Aorta (tissue), 5 donors: Measurements from ENCODE around the gene TBC1D4. TPM values are rescaled to one million over a fixed set of nuclear protein-coding genes. Genes with fewer than 3 reads are reported as not detected.

Experiments used
- ATAC-seq: fragments of 200-7000 bp; cut with Tn5 transposase; one replicate; pipeline ENCODE4 v1.9.1; 2022; ENCODE audit warnings: moderate library complexity; ENCODE audit not compliant: low FRiP score
- DNase-seq, 2 donors: peaks; one replicate each; pipeline ENCODE4 v3.0.0-alpha.2; 2020
- H3K27ac ChIP-seq, 2 donors: one replicate each; pipeline ENCODE4 v1.5.1; 2013; ENCODE audit warnings: low read length in 2 of 2, mild to moderate bottlenecking in 2 of 2, moderate library complexity in 2 of 2, control low read depth in 1 of 2, inconsistent platforms in 1 of 2, low read depth in 1 of 2
- H3K27me3 ChIP-seq, 2 donors: one replicate each; pipeline ENCODE4 v1.6.1; 2013; ENCODE audit warnings: control low read depth in 1 of 2, low read length in 1 of 2, mild to moderate bottlenecking in 1 of 2, moderate library complexity in 1 of 2; ENCODE audit not compliant: insufficient read depth in 2 of 2, control insufficient read depth in 1 of 2
- H3K36me3 ChIP-seq, 2 donors: one replicate each; pipeline ENCODE4 v1.6.1; 2013; ENCODE audit warnings: control low read depth in 1 of 2, low read length in 1 of 2, mild to moderate bottlenecking in 1 of 2; ENCODE audit not compliant: insufficient read depth in 2 of 2, control insufficient read depth in 1 of 2
- H3K4me1 ChIP-seq, 2 donors: one replicate each; pipeline ENCODE4 v1.6.1; 2013; ENCODE audit warnings: low read length in 2 of 2, control low read depth in 1 of 2, mild to moderate bottlenecking in 1 of 2, moderate library complexity in 1 of 2; ENCODE audit not compliant: insufficient read depth in 2 of 2, control insufficient read depth in 1 of 2
- H3K4me3 ChIP-seq, 2 donors: one replicate each; pipeline ENCODE4 v1.5.1; 2013; ENCODE audit warnings: low read length in 2 of 2, control low read depth in 1 of 2, mild to moderate bottlenecking in 1 of 2
- H3K9me3 ChIP-seq: one replicate; pipeline ENCODE4 v1.6.1; 2013; ENCODE audit warnings: mild to moderate bottlenecking, low read length; ENCODE audit not compliant: control insufficient read depth
- WGBS, 2 donors: extraction: QIAGEN DNeasy Blood & Tissue Kit; methylation state at CpG; one replicate each; pipeline ENCODE4 v1.1.7; 2013; 5-methylcytosine and 5-hydroxymethylcytosine counted together
- intact Hi-C, 2 donors: fragments of 100-400 bp; cut with DNase I; formaldehyde crosslinking; loops; one replicate each; pipeline versions ENCODE4 v1.14.2 to v1.15.0; 2022
- polyA plus RNA-seq, 2 donors: library from polyadenylated mRNA; stranded (reverse); fragments of 200-250 nt; gene quantifications; one replicate each; pipeline ENCODE4 v1.2.3, GENCODE V29; 2013
- total RNA-seq, 2 donors: library from RNA; stranded (reverse); fragmentation: NEBNext Ultra II Directional; extraction: Animal tissue kit (Norgen Biotek cat#: 25700); gene quantifications; one replicate each; pipeline ENCODE4 v1.2.1, GENCODE V29; 2021
- donor health status: healthy with polysubstance abuse.
- donor health status: Bipolar disorder and iron deficiency.
- donor health status: DM: no; HTN: no; CAD: no.
- donor health status: DM: no; HTN: no; CAD: no.
- donor health status: DM: yes; HTN: yes; CAD: no.

TBC1D4 gene
- total and polyA plus RNA-seq, 4 donors, result 1.4 to 16.3 (median 6.2) TPM

- Histone ChIP-seq H3K9me3 (no peaks in the 10 kb centered on the region), H3K4me1 (no peaks in the 10 kb centered on the region), H3K4me3 (no peak overlapping the region), H3K27me3 (no peaks in the 10 kb centered on the region), H3K27ac (no peak overlapping the region), H3K36me3 (peaks cover 2 to 3% of the 10 kb centered on the region in 2 donors)
- no peak for ATAC-seq
- no peak for DNase-seq
- 81% methylated on average over 5 of the region's 5 CpGs for WGBS, 2 donors
- intact Hi-C loops, result no loop called here
Measured at GRCh38 chr13:75329723-75330122, 152.2 kb downstream of the TBC1D4 start.

- DNase-seq (no peak), ATAC-seq (no peak)
- H3K27me3 ChIP-seq, result no peaks in the 10 kb centered on the region
- peaks cover 2 to 3% of the 10 kb centered on the region in 2 donors for H3K36me3 ChIP-seq
- WGBS, 2 donors, result 54 to 57% methylated on average over 5 of the region's 5 CpGs
- H3K9me3 ChIP-seq, result no peaks in the 10 kb centered on the region
- H3K4me3 ChIP-seq, result no peak overlapping the region
- intact Hi-C loops, result no loop called here
- no peaks in the 10 kb centered on the region for H3K4me1 ChIP-seq
- no peak overlapping the region for H3K27ac ChIP-seq
Measured at GRCh38 chr13:75329097-75329496, 152.9 kb downstream of the TBC1D4 start.

- H3K4me3 ChIP-seq, result no peak overlapping the region
- no peak for ATAC-seq
- H3K27ac ChIP-seq, result no peak overlapping the region
Measured at GRCh38 chr13:75327135-75327510, 154.8 kb downstream of the TBC1D4 start.

GRCh38 chr13:75326173-75327134, 155.5 kb downstream of the TBC1D4 start:
- ATAC-seq (peak; percentile 44), DNase-seq (no peak)
- no peak overlapping the region for H3K27ac ChIP-seq
- no peaks in the 10 kb centered on the region for H3K9me3 ChIP-seq
- WGBS, 2 donors, result 68 to 74% methylated on average over 21 of the region's 21 CpGs
- H3K4me1 ChIP-seq, result no peaks in the 10 kb centered on the region
- no peaks in the 10 kb centered on the region for H3K27me3 ChIP-seq
- intact Hi-C loops, result no loop called here
- H3K4me3 ChIP-seq, result no peak overlapping the region
- peaks cover 0 to 2% of the 10 kb centered on the region in 2 donors for H3K36me3 ChIP-seq

More at GRCh38 chr13:75327135-75327510, 154.8 kb downstream of the TBC1D4 start:
- H3K36me3 ChIP-seq, result peaks cover 0 to 2% of the 10 kb centered on the region in 2 donors
- no peaks in the 10 kb centered on the region for H3K9me3 ChIP-seq
- 68 to 79% methylated on average over 3 of the region's 3 CpGs for WGBS, 2 donors
- no peaks in the 10 kb centered on the region for H3K4me1 ChIP-seq
- no peaks in the 10 kb centered on the region for H3K27me3 ChIP-seq
- intact Hi-C loops, result no loop called here
- no peak for DNase-seq

GRCh38 chr13:75325711-75326110, 156.3 kb downstream of the TBC1D4 start:
- intact Hi-C loops, result no loop called here
- H3K4me1 ChIP-seq, result no peaks in the 10 kb centered on the region
- WGBS, 2 donors, result 63 to 82% methylated on average over 4 of the region's 4 CpGs
- ATAC-seq (no peak), DNase-seq (no peak)
- H3K4me3 ChIP-seq, result no peak overlapping the region
- peaks cover 0 to 2% of the 10 kb centered on the region in 2 donors for H3K36me3 ChIP-seq
- H3K9me3 ChIP-seq, result no peaks in the 10 kb centered on the region
- H3K27me3 ChIP-seq, result no peaks in the 10 kb centered on the region
- no peak overlapping the region for H3K27ac ChIP-seq

GRCh38 chr13:75324413-75324940, 157.5 kb downstream of the TBC1D4 start:
- Histone ChIP-seq H3K9me3 (no peaks in the 10 kb centered on the region), H3K27ac (no peak overlapping the region), H3K27me3 (no peaks in the 10 kb centered on the region), H3K36me3 (peaks cover 0 to 2% of the 10 kb centered on the region in 2 donors), H3K4me1 (no peaks in the 10 kb centered on the region), H3K4me3 (no peak overlapping the region)
- DNase-seq (no peak), ATAC-seq (no peak)
- 75 to 78% methylated on average over 1 of the region's 1 CpG for WGBS, 2 donors
- intact Hi-C loops, result no loop called here

GRCh38 chr13:75321084-75321483, 160.9 kb downstream of the TBC1D4 start:
- Histone ChIP-seq H3K4me3 (no peak overlapping the region), H3K36me3 (peaks cover 0 to 1% of the 10 kb centered on the region in 2 donors), H3K9me3 (no peaks in the 10 kb centered on the region), H3K4me1 (no peaks in the 10 kb centered on the region), H3K27ac (no peak overlapping the region), H3K27me3 (no peaks in the 10 kb centered on the region)
- DNase-seq, result no peak
- intact Hi-C loops, result no loop called here
- no peak for ATAC-seq
- WGBS, 2 donors, result 97 to 98% methylated on average over 3 of the region's 3 CpGs

- H3K4me3 ChIP-seq, result no peak overlapping the region
- H3K4me1 ChIP-seq, result no peaks in the 10 kb centered on the region
- no peak overlapping the region for H3K27ac ChIP-seq
- no peaks in the 10 kb centered on the region for H3K36me3 ChIP-seq
- ATAC-seq (no peak), DNase-seq (no peak)
- H3K9me3 ChIP-seq, result no peaks in the 10 kb centered on the region
- 84 to 89% methylated on average over 4 of the region's 4 CpGs for WGBS, 2 donors
- H3K27me3 ChIP-seq, result no peaks in the 10 kb centered on the region
- intact Hi-C loops, result no loop called here
Measured at GRCh38 chr13:75319254-75319653, 162.7 kb downstream of the TBC1D4 start.
